Muscle layer of colon (tissue), 2 donors: ENCODE data around the gene NANOGP8.
"Not testable (repeated sequence)": the region's sequence is repeated elsewhere in the genome, so short reads cannot be mapped to it uniquely, and the experiment has no call there.

ENCODE experiments used
- H3K27ac ChIP-seq: one replicate; pipeline ENCODE4 v1.7.0; 2013; ENCODE audit warnings: low read depth, mild to moderate bottlenecking, low read length, moderate library complexity
- H3K27me3 ChIP-seq, 2 donors: one replicate each; pipeline ENCODE4 v1.7.0; 2013; ENCODE audit warnings: low read length in 2 of 2, mild to moderate bottlenecking in 2 of 2; ENCODE audit not compliant: insufficient read depth in 2 of 2, control insufficient read depth in 1 of 2
- H3K36me3 ChIP-seq: one replicate; pipeline ENCODE4 v1.7.0; 2013; ENCODE audit warnings: mild to moderate bottlenecking, low read length; ENCODE audit not compliant: insufficient read depth
- H3K4me1 ChIP-seq: one replicate; pipeline ENCODE4 v1.7.0; 2013; ENCODE audit warnings: mild to moderate bottlenecking, low read length; ENCODE audit not compliant: insufficient read depth
- H3K4me3 ChIP-seq, 2 donors: one replicate each; pipeline ENCODE4 v1.7.0; 2013; ENCODE audit warnings: low read length in 2 of 2, low read depth in 1 of 2, mild to moderate bottlenecking in 1 of 2, moderate library complexity in 1 of 2
- H3K9ac ChIP-seq: one replicate; pipeline ENCODE4 v1.7.0; 2013; ENCODE audit warnings: low read length
- H3K9me3 ChIP-seq: one replicate; pipeline ENCODE4 v1.7.0; 2013; ENCODE audit warnings: mild to moderate bottlenecking, low read length
- donor health status: abdominal sarcoma.
- donor health status: Adenocarcinoma of cecum.

The NANOGP8 gene

DNA sequence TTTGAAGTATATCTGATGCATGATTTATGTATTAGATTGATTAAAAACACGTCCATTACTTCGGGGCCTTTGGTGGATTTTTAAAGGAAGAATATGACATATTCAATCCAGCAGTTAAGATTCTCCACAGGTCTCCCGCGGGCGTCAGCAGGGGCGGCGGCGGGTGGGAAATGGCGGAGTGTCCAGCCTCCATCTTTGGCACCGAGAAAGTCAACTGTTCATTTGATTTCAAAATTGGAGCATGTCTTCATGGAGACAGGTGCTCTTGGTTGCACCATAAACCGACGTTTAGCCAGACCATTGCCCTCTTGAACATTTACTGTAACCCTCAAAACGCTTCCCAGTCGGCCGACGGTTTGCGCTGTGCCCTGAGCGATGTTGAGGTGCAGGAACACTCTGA, 7.2 kb upstream of the NANOGP8 start:
- Histone ChIP-seq H3K27ac (no peak overlapping the region), H3K36me3 (no peaks in the 10 kb centered on the region), H3K4me3 (no peak overlapping the region), H3K27me3 (no peaks in the 10 kb centered on the region), H3K4me1 (no peaks in the 10 kb centered on the region), H3K9me3 (no peaks in the 10 kb centered on the region), H3K9ac (no peak overlapping the region)

GRCh38 chr15:35090104-35090807, 5.2 kb upstream of the NANOGP8 start:
- H3K27me3 ChIP-seq: no peaks in the 10 kb centered on the region
- H3K4me3 ChIP-seq: no peak overlapping the region
- H3K9ac ChIP-seq: no peak overlapping the region
- no peaks in the 10 kb centered on the region for H3K36me3 ChIP-seq
- no peaks in the 10 kb centered on the region for H3K9me3 ChIP-seq
- H3K27ac ChIP-seq: no peak overlapping the region
- H3K4me1 ChIP-seq: no peaks in the 10 kb centered on the region

DNA sequence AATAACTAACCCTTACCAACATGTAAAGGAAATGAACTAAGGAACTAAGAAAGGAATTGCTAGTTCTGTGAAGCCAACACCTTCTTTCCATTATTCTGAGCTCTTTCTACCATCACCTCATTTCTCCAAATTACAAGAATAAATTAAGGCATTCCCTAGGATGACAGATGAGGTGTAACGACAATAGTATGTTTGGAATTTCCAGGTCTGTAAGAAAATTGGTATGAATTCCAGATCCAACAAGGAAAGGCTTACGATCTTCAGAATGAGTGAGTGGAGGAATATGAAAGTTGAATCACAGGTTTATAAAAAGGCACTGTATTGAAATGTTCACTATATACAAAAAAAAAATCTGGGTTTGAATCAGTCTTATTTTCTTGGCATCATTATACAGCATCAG, 4.5 kb upstream of the NANOGP8 start:
- Histone ChIP-seq H3K9ac (no peak overlapping the region), H3K27me3 (no peaks in the 10 kb centered on the region), H3K4me3 (no peak overlapping the region), H3K4me1 (no peaks in the 10 kb centered on the region), H3K27ac (no peak overlapping the region), H3K36me3 (no peaks in the 10 kb centered on the region), H3K9me3 (no peaks in the 10 kb centered on the region)

- Histone ChIP-seq H3K27ac (no peak overlapping the region), H3K9ac (no peak overlapping the region), H3K4me1 (no peaks in the 10 kb centered on the region), H3K4me3 (no peak overlapping the region), H3K36me3 (no peaks in the 10 kb centered on the region), H3K9me3 (no peaks in the 10 kb centered on the region), H3K27me3 (no peaks in the 10 kb centered on the region)
Observed at GRCh38 chr15:35088329-35088728, 3.2 kb upstream of the NANOGP8 start.

- Histone ChIP-seq H3K4me3 (no peak overlapping the region), H3K27me3 (no peaks in the 10 kb centered on the region), H3K9ac (no peak overlapping the region), H3K36me3 (no peaks in the 10 kb centered on the region), H3K4me1 (no peaks in the 10 kb centered on the region), H3K27ac (no peak overlapping the region), H3K9me3 (no peaks in the 10 kb centered on the region)
Observed at GRCh38 chr15:35087759-35088158, 2.7 kb upstream of the NANOGP8 start.

DNA sequence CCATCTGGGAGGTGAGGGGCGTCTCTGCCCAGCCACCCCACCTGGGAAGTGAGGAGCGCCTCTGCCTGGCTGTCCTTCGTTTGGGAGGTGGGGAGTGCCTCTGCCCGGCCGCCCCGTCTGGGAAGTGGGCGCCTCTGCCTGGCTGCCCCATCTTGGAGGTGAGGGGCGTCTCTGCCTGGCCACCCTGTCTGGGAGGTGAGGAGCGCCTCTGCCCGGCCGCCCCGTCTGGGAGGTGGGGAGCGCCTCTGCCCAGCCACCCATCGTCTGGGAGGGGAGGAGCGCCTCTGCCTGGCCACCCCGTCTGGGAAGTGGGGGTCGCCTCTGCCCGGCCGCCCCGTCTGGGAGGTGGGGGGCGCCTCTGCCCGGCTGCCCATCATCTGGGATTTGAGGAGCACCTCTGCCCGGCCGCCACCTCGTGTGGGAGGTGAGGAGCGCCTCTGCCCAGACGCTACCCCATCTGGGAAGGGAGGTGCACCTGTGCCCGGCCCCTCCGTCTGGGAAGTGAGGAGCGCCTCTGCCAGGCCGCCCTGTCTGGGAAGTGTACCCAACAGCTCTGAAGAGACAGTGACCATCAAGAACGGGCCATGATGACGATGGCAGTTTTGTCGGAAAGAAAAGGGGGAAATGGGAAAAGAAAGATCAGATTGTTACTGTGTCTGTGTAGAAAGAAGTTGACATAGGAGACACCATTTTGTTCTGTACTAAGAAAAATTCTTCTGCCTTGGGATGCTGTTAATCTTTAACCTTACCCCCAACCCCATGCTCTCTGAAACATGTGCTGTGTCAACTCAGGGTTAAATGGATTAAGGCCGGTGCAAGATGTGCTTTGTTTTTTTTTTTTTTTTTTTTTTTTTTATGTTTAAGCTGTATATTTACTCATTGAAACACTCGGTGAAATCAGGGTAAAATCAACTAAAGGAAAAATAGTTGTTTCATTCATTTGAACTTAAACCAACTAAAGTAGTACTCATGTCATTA, 2.4 kb downstream of the NANOGP8 start:
- H3K27me3 ChIP-seq, H3K27ac ChIP-seq, H3K36me3 ChIP-seq, H3K9ac ChIP-seq, H3K9me3 ChIP-seq, H3K4me1 ChIP-seq, H3K4me3 ChIP-seq: not testable (repeated sequence)

- not testable (repeated sequence) for H3K4me1 ChIP-seq, H3K27ac ChIP-seq, H3K36me3 ChIP-seq, H3K4me3 ChIP-seq, H3K27me3 ChIP-seq, H3K9ac ChIP-seq, H3K9me3 ChIP-seq
Observed at GRCh38 chr15:35081626-35082365, 3.3 kb downstream of the NANOGP8 start.

DNA sequence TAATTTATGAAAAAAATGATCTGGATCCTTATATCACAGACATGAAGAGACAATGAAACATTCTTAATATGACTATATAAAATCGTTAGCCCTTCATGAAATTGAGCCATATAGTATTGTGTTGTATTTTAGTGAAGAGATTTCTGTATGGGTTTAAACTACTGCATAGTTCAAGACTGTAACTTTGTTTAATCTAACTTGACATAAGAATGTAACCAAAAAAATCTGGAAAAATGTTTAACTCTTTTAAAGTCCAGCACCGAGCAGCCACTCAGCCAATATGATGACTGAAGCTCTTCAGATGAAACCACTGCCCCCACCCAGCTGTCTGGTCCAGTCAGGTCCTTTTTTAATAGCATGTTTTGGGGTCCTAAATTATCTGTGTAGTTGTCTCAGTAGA, 4.9 kb downstream of the NANOGP8 start:
- no peaks in the 10 kb centered on the region for H3K4me1 ChIP-seq
- H3K36me3 ChIP-seq: no peaks in the 10 kb centered on the region
- no peaks in the 10 kb centered on the region for H3K27me3 ChIP-seq
- no peak overlapping the region for H3K27ac ChIP-seq
- no peak overlapping the region for H3K9ac ChIP-seq
- no peaks in the 10 kb centered on the region for H3K9me3 ChIP-seq
- no peak overlapping the region for H3K4me3 ChIP-seq

DNA sequence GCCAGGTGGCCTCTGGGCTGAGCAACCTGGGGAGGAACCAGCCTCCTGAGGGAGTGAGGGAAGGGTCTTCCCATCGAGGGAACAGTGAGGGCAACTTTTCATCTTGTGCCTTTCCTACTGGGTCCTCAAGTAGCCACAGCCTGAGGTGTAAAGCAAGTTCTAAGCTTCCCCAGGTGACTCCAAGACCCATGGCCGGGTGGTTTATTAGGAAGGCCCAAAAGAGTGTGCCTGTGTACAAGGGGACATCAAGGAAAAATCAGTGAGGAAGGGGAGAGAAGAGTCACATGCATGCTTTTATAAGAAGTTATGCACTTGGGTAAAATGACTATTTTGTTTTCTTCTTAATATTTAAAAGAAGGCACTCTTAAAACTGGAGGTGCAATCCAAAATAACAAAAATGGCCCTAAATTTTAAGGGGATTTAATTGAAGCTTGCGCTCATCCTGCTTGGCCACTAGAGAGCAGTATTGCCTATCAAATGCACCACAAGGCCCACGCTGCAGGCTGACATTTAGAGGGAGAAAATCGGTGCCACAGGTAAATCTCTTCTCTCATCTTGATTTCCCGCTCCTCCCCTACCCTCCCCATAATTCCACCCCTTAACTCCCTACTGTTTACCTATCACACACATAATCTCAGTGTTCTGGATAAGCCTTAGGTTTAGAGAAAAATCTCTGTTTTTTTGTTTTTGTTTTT, 6.7 kb downstream of the NANOGP8 start:
- Histone ChIP-seq H3K36me3 (no peaks in the 10 kb centered on the region), H3K27ac (no peak overlapping the region), H3K4me3 (no peak overlapping the region), H3K4me1 (no peaks in the 10 kb centered on the region), H3K27me3 (no peaks in the 10 kb centered on the region), H3K9me3 (no peaks in the 10 kb centered on the region), H3K9ac (no peak overlapping the region)

DNA sequence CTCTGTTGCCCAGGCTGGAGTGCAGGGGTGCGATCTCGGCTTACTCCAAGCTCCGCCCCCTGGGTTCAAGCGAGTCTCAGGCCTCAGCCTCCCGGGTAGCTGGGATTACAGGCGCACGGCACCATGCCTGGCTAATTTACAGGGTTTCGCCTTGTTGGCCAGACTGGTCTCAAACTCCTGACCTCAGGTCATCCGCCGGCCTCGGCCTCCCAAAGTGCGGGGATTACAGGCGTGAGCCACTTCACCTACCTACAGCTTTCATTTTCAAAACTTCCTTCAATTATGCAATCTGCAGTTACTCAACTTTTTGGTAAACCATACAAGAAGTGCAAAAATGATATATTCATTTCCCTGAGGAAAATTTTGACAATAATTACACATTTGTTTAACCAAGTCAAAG, 14.0 kb downstream of the NANOGP8 start:
- no peaks in the 10 kb centered on the region for H3K27me3 ChIP-seq
- no peak overlapping the region for H3K9ac ChIP-seq
- no peaks in the 10 kb centered on the region for H3K9me3 ChIP-seq
- H3K4me3 ChIP-seq: no peak overlapping the region
- H3K4me1 ChIP-seq: peaks cover 7% of the 10 kb centered on the region
- H3K27ac ChIP-seq: no peak overlapping the region
- no peaks in the 10 kb centered on the region for H3K36me3 ChIP-seq
